ENCODE results near the gene ESAM.

ESAM gene

DNA sequence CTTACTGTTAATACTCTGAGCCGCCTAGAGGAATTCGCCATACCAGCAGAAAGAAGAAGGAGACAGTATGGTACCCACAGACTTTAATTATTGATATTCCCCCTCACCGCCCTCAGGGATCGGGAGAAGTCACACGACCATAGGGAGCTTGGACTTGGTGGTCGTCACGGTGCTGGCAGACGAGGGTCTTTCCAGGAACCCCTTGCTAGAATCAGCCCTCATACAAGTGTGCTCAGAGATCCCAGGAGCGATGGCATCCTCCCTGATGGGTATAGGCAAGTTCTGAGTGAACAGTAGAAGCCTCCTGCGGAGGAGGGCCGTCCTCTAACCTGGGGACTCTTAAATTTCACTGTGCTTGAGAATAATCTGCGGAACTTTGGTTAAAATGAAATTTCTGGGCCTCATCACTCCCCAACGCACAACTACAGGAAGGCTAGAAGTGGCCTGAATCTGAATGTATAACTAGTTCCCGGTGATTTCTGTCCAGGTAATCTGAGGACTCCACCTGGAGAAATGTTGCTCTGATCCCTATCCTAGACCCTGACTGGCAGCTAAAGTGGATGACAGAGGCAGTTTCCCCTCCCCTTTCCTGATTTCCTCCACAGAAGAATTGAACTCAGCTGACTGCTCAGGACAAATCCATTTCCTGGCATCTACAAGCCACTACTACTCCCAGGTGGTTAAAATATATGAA is 14.5 kb downstream of the ESAM start:
- DNase-seq (ENCODE audit: low read depth): no peak
- no peak overlapping the region for H3K4me3 ChIP-seq (ENCODE audit: low read depth, low read length)
- TF ChIP-seq, protein P1, sequence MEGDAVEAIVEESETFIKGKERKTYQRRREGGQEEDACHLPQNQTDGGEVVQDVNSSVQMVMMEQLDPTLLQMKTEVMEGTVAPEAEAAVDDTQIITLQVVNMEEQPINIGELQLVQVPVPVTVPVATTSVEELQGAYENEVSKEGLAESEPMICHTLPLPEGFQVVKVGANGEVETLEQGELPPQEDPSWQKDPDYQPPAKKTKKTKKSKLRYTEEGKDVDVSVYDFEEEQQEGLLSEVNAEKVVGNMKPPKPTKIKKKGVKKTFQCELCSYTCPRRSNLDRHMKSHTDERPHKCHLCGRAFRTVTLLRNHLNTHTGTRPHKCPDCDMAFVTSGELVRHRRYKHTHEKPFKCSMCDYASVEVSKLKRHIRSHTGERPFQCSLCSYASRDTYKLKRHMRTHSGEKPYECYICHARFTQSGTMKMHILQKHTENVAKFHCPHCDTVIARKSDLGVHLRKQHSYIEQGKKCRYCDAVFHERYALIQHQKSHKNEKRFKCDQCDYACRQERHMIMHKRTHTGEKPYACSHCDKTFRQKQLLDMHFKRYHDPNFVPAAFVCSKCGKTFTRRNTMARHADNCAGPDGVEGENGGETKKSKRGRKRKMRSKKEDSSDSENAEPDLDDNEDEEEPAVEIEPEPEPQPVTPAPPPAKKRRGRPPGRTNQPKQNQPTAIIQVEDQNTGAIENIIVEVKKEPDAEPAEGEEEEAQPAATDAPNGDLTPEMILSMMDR (IDR thresholded peaks at IDR 0.05; ENCODE audit: insufficient read depth, low read depth, low read length, missing control alignments): no peak

DNA sequence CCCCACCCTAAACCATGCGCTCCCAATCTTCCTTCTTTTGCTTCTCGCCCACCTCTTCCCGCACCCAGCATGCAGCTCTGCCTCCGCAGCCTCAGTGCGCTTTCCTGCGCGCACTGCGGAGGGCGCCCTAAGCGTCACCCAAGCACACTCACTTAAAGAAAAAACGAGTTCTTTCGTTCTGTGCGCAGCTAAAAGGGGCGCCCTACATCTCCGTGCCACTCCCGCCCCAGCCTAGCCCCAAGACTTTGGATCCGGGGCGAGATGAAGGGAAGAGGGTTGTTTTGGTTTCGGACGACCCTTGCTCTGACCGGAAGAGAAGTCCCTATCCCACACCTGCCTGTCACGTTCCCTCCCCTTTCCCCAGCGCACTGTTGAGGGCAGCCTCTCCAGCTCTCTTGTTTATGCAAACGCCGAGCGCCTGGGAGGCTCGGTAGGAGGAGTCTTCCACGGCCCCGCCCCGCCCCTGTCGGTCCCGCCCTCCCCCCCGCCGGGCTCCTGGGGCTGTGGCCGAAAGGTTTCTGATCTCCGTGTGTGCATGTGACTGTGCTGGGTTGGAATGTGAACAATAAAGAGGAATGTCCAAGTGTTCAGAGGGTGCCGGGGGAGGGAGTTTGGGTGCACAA is 15.4 kb downstream of the ESAM start:
- TF ChIP-seq, protein P1 (IDR thresholded peaks at IDR 0.05; ENCODE audit: insufficient read depth, low read depth, low read length, missing control alignments): peak; percentile 68
- peak overlapping the region; percentile 82 for H3K4me3 ChIP-seq (ENCODE audit: low read depth, low read length)
- peak; percentile 86 for DNase-seq (ENCODE audit: low read depth)

DNA sequence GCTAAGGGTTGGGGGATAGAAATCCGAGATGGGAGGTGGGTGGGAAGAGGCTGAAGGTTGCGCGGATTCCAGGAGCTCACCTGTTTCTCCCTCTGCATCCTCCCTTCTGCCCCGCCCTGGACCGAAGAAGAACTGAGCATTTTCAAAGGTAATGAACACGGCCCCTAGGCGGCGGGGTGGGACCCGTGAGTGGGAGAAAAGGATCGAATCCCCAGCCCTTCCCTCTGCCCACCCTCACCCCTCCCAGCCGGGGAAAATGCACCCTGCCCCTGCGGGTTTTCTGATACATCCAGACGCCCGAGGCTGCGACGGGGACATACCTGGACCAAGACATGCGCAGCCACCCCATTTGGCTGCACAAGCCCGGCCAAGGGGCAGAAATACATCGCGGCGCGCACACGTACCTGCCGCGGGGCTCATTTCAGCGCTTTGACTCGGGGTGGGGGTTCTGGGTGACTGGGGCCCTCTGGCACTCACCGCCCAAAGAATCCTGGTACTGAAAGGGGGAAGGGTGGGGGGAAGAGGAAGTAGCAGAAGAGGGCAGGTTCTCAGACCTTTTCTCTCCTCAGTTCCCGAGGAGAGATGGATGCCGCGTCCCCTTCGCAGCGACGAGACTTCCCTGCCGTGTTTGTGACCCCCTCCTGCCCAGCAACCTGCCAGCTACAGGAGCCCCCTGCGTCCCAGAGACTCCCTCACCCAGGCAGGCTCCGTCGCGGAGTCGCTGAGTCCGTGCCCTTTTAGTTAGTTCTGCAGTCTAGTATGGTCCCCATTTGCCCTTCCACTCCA is 16.1 kb downstream of the ESAM start:
- DNase-seq (ENCODE audit: low read depth): peak; percentile 37
- TF ChIP-seq, protein P1 (IDR thresholded peaks at IDR 0.05; ENCODE audit: insufficient read depth, low read depth, low read length, missing control alignments): peak; percentile 40
- peak overlapping the region; percentile 82 for H3K4me3 ChIP-seq (ENCODE audit: low read depth, low read length)

DNA sequence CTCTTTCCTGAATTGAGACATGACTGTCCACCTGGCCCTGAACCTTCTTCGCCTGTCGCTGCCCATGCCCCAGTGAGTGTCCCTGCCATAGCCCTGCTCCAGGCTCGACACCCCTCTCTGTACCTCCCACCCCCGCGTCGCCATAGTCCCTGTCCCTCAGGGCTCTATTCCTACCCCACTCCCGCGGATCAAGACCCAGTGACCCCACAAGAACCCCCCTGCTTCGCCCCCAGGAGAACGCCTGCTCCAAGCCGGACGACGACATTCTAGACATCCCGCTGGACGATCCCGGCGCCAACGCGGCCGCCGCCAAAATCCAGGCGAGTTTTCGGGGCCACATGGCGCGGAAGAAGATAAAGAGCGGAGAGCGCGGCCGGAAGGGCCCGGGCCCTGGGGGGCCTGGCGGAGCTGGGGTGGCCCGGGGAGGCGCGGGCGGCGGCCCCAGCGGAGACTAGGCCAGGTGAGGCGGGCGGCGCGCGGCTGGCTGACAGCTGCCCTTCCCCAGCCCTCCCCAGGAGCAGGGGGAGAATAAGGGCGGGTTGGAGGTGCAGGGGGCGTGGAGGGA is 16.7 kb downstream of the ESAM start:
- TF ChIP-seq, protein P1 (IDR thresholded peaks at IDR 0.05; ENCODE audit: insufficient read depth, low read depth, low read length, missing control alignments): no peak
- no peak overlapping the region for H3K4me3 ChIP-seq (ENCODE audit: low read depth, low read length)

DNA sequence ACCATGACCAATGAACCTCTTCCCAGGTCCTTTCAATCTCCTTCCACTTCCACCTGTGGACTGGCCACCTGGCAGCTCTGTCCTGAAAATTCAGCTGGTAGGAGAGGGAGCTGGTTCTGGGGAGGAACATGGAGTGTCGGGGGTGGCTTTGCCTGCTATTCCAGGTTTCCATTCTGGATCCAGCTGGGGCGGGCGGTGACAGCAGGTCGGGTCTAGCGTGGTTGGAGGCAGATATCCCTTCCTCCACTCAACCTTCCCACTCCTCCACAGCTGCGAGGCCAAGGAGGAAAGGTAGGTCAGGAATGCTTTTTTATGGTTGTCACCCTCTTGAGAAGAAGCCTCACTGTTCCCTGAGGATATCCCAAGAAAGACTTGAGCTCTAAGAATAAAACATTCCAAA is 19.0 kb downstream of the ESAM start:
- no peak overlapping the region for H3K4me3 ChIP-seq (ENCODE audit: low read depth, low read length)
- TF ChIP-seq, protein P1 (IDR thresholded peaks at IDR 0.05; ENCODE audit: insufficient read depth, low read depth, low read length, missing control alignments): no peak
- DNase-seq (ENCODE audit: low read depth): no peak

More for the DNA sequence above, 16.7 kb downstream of the ESAM start:
- DNase-seq (ENCODE audit: low read depth): no peak

DNA sequence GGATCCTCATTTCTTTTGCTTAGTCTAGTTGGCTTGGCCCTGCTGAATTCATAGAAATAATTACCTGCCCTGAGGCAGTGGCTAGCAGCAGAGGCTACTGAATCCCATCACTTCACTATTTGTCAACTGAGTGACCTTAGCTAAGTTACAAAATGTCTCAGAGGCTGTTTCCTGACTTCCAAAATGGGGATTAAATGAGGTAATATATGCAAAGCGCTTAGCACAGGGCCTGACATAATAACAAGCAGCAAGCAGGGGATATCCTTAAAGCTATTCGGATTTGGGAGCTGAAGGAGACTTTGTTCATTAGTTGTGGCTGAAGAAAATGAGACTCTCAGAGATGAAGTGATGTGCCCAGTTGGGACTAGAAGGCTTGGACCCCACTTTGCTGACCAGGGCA is 19.5 kb downstream of the ESAM start:
- TF ChIP-seq, protein P1 (IDR thresholded peaks at IDR 0.05; ENCODE audit: insufficient read depth, low read depth, low read length, missing control alignments): no peak
- H3K4me3 ChIP-seq (ENCODE audit: low read depth, low read length): no peak overlapping the region
- no peak for DNase-seq (ENCODE audit: low read depth)
